IMR-90 (cell line): ENCODE results near the gene ELL3. TPM values are rescaled to one million over a fixed set of nuclear protein-coding genes. Genes with fewer than 3 reads are reported as not detected.

Source experiments
- ATAC-seq: fragments of 200-7000 bp; cut with Tn5 transposase; 2 replicates; pipeline ENCODE4 v1.9.1; 2020; ENCODE audit warnings: low read depth, mild to moderate bottlenecking, moderate library complexity
- BruUV-seq: library from RNA; stranded (reverse); fragments of 400-500 nt; replicated peaks from 2 replicates; lab custom pipeline; 2021; lab: Mats Ljungman, UMichigan
- CTCF ChIA-PET: fragments of 300-600 bp; formaldehyde crosslinking; extraction: SDS; loops from one replicate; lab custom pipeline; 2021; ENCODE audit warnings: antibody characterized with exemption; lab: Yijun Ruan, JAX
- POLR2A ChIA-PET: fragments of 300-600 bp; sonication (Branson Sonifier 250); formaldehyde crosslinking; loops from one replicate; lab custom pipeline; 2022; ENCODE audit warnings: antibody characterized with exemption; ENCODE audit not compliant: unreplicated experiment; lab: Charles Lee
- DNase-seq: peaks from one replicate; pipeline ENCODE4 v3.0.0; 2013
- H2AFZ ChIP-seq: replicated peaks from 2 replicates; pipeline ENCODE3; 2013; ENCODE audit warnings: low read length, mild to moderate bottlenecking; ENCODE audit not compliant: poor library complexity
- H2AK5ac ChIP-seq: 2 replicates; pipeline ENCODE4 v1.6.1; 2013; ENCODE audit warnings: low read depth, low read length, inconsistent platforms
- H2AK9ac ChIP-seq: replicated peaks from 2 replicates; pipeline ENCODE3; 2013; ENCODE audit warnings: mild to moderate bottlenecking, low read depth, low read length, moderate library complexity; ENCODE audit not compliant: poor library complexity
- H2BK120ac ChIP-seq: 2 replicates; pipeline ENCODE4 v1.6.1; 2013; ENCODE audit warnings: low read depth, low read length, inconsistent platforms
- H2BK15ac ChIP-seq: 3 replicates; pipeline ENCODE4 v1.6.1; 2013; ENCODE audit warnings: low read depth, low read length, inconsistent platforms
- H2BK20ac ChIP-seq: 2 replicates; pipeline ENCODE4 v1.6.1; 2013; ENCODE audit warnings: low read depth, mild to moderate bottlenecking, inconsistent platforms, low read length, moderate library complexity
- H2BK5ac ChIP-seq: 2 replicates; pipeline ENCODE4 v1.6.1; 2013; ENCODE audit warnings: mild to moderate bottlenecking, low read depth, low read length, inconsistent platforms; ENCODE audit not compliant: poor library complexity, severe bottlenecking
- H3K14ac ChIP-seq: replicated peaks from 2 replicates; pipeline ENCODE4 v1.6.1; 2013; ENCODE audit warnings: low read depth, low read length, inconsistent platforms
- H3K18ac ChIP-seq: 2 replicates; pipeline ENCODE4 v1.6.1; 2013; ENCODE audit warnings: low read depth, low read length, control low read depth
- H3K23ac ChIP-seq: 2 replicates; pipeline ENCODE4 v1.6.1; 2013; ENCODE audit warnings: low read depth, low read length, inconsistent platforms
- H3K27ac ChIP-seq: 2 replicates; pipeline ENCODE4 v1.5.1; 2013; ENCODE audit warnings: mild to moderate bottlenecking, control low read depth, low read length; ENCODE audit not compliant: insufficient read depth
- H3K27me3 ChIP-seq: 2 replicates; pipeline ENCODE4 v1.6.1; 2013; ENCODE audit warnings: low read length; ENCODE audit not compliant: control insufficient read depth, insufficient read depth
- H3K36me3 ChIP-seq: 2 replicates; pipeline ENCODE4 v1.6.1; 2013; ENCODE audit warnings: low read length, mixed read lengths; ENCODE audit not compliant: control insufficient read depth, insufficient read depth
- H3K4ac ChIP-seq: 2 replicates; pipeline ENCODE4 v1.6.1; 2013; ENCODE audit warnings: low read depth, low read length, inconsistent platforms
- H3K4me1 ChIP-seq: 2 replicates; pipeline ENCODE4 v1.6.1; 2013; ENCODE audit warnings: low read length, mixed read lengths; ENCODE audit not compliant: control insufficient read depth, insufficient read depth
- H3K4me2 ChIP-seq: 2 replicates; pipeline ENCODE4 v1.6.1; 2013; ENCODE audit warnings: low read depth, mild to moderate bottlenecking, control low read depth, low read length, moderate library complexity
- H3K4me3 ChIP-seq: 2 replicates; pipeline ENCODE4 v1.5.1; 2013; ENCODE audit warnings: low read depth, mild to moderate bottlenecking, control low read depth, low read length, moderate library complexity; ENCODE audit not compliant: insufficient read depth
- H3K56ac ChIP-seq: 2 replicates; pipeline ENCODE4 v1.6.1; 2013; ENCODE audit warnings: low read length, inconsistent platforms; ENCODE audit not compliant: insufficient read depth; ENCODE audit errors: extremely low read depth
- H3K79me1 ChIP-seq, 2 experiments: 2 replicates each; pipeline ENCODE4 v1.6.1; 2013; ENCODE audit warnings: low read length in 2 of 2, inconsistent platforms in 1 of 2, low read depth in 1 of 2
- H3K9ac ChIP-seq: 2 replicates; pipeline ENCODE4 v1.6.1; 2013; ENCODE audit warnings: low read depth, low read length, control low read depth
- H3K9me1 ChIP-seq: 2 replicates; pipeline ENCODE4 v1.6.1; 2013; ENCODE audit warnings: low read length, inconsistent platforms; ENCODE audit not compliant: insufficient read depth
- H3K9me3 ChIP-seq: 2 replicates; pipeline ENCODE4 v1.6.1; 2013; ENCODE audit warnings: low read length; ENCODE audit not compliant: control insufficient read depth, insufficient read depth
- H4K20me1 ChIP-seq: 2 replicates; pipeline ENCODE4 v1.6.1; 2013; ENCODE audit warnings: low read length, inconsistent platforms; ENCODE audit not compliant: insufficient read depth
- H4K5ac ChIP-seq: 2 replicates; pipeline ENCODE4 v1.6.1; 2013; ENCODE audit warnings: mild to moderate bottlenecking, low read depth, low read length, control low read depth
- H4K8ac ChIP-seq, 2 experiments: 2 replicates each; pipeline ENCODE4 v1.6.1; 2013; ENCODE audit warnings: low read depth in 2 of 2, low read length in 2 of 2, control low read depth in 1 of 2, inconsistent platforms in 1 of 2
- H4K91ac ChIP-seq: 2 replicates; pipeline ENCODE4 v1.6.1; 2013; ENCODE audit warnings: low read depth, low read length, inconsistent platforms; ENCODE audit not compliant: insufficient read depth
- BHLHE40 ChIP-seq: fragments of 150-350 bp; IDR thresholded peaks from 2 replicates; pipeline ENCODE4 v1.6.1; 2016; ENCODE audit warnings: mild to moderate bottlenecking, low read depth, low read length
- CEBPB ChIP-seq: IDR thresholded peaks from 2 replicates; pipeline ENCODE4 v1.6.1; 2012; ENCODE audit warnings: low read depth, low read length, improper control_type of control experiment
- CHD1 ChIP-seq: IDR thresholded peaks from 2 replicates; pipeline ENCODE4 v1.6.1; 2012; ENCODE audit warnings: low read depth, low read length, improper control_type of control experiment
- ELK1 ChIP-seq: fragments of 150-350 bp; IDR thresholded peaks from 2 replicates; pipeline ENCODE4 v1.6.1; 2016; ENCODE audit warnings: low read depth, mild to moderate bottlenecking, low read length, moderate library complexity, borderline replicate concordance
- FOS ChIP-seq: fragments of 150-350 bp; IDR thresholded peaks from 2 replicates; pipeline ENCODE4 v1.6.1; 2016; ENCODE audit warnings: low read depth, low read length
- MAZ ChIP-seq: IDR thresholded peaks from 2 replicates; pipeline ENCODE4 v1.6.1; 2012; ENCODE audit warnings: low read depth, mild to moderate bottlenecking, low read length, improper control_type of control experiment, moderate library complexity, borderline replicate concordance
- MXI1 ChIP-seq: IDR thresholded peaks from 2 replicates; pipeline ENCODE4 v1.6.1; 2012; ENCODE audit warnings: low read depth, mild to moderate bottlenecking, low read length, moderate library complexity, borderline replicate concordance
- POLR2A ChIP-seq: IDR thresholded peaks from 2 replicates; pipeline ENCODE4 v1.6.1; 2012; ENCODE audit warnings: mild to moderate bottlenecking, low read depth, low read length
- RAD21 ChIP-seq: IDR thresholded peaks from 2 replicates; pipeline ENCODE4 v1.6.1; 2012; ENCODE audit warnings: low read length, improper control_type of control experiment
- RFX5 ChIP-seq: IDR thresholded peaks from 2 replicates; pipeline ENCODE4 v1.8.0; 2012; ENCODE audit warnings: low read depth, mild to moderate bottlenecking, low read length, moderate library complexity
- USF2 ChIP-seq: fragments of 150-350 bp; IDR thresholded peaks from 2 replicates; pipeline ENCODE4 v1.6.1; 2017; ENCODE audit warnings: mild to moderate bottlenecking, antibody characterized with exemption, low read length, low read depth
- WGBS, 2 experiments: methylation state at CpG; one replicate each; pipeline versions ENCODE4 v1.1.5 to v1.1.7; 2013; ENCODE audit warnings: missing lambda C conversion rate in 2 of 2; ENCODE audit not compliant: insufficient read length in 1 of 2; ENCODE audit errors: extremely low coverage in 2 of 2; 5-methylcytosine and 5-hydroxymethylcytosine counted together
- dilution Hi-C: fragments of 300-500 bp; cut with HindIII; formaldehyde crosslinking; loops from one replicate; pipeline ENCODE4 v1.14.3; 2018; ENCODE audit warnings: low sequenced_read_pairs; ENCODE audit not compliant: unreplicated experiment
- in situ Hi-C: fragments of 300-500 bp; cut with MboI; formaldehyde crosslinking; loops from 3 replicates; pipeline ENCODE4 v1.14.3; 2019; ENCODE audit warnings: low sequenced_read_pairs, inconsistent platforms, mixed read lengths
- intact Hi-C: fragments of 100-400 bp; cut with micrococcal nuclease; formaldehyde crosslinking; loops from 2 replicates; pipeline ENCODE4 v1.10.0; 2022
- polyA plus RNA-seq, 3 experiments: library from polyadenylated mRNA; depleted of rRNA; stranded (reverse); fragments of >200 nt; gene quantifications; 2 replicates each; pipeline ENCODE4 v1.2.3, GENCODE V29; 2012; ENCODE audit warnings: low replicate concordance in 1 of 3
- total RNA-seq: library from RNA; depleted of rRNA; stranded (reverse); fragments of >200 nt; gene quantifications from 2 replicates; pipeline ENCODE4 v1.2.3, GENCODE V29; 2012
- TF ChIP-seq, protein P1 (sequence below): conservative IDR thresholded peaks from 2 replicates; pipeline ENCODE4 v1.5.1; 2012; ENCODE audit warnings: mild to moderate bottlenecking, low read depth, low read length, improper control_type of control experiment

Gene ELL3
- total and polyA plus RNA-seq, 2 of the 4 experiments (the other 2 are of a cell fraction): 1.2 to 1.6 TPM

- intact Hi-C loops: no loop called here
- peak within 1 kb of the TSS; percentile 95 for H3K27ac ChIP-seq
- POLR2A ChIA-PET: no interaction called here
Measured at GRCh38 chr15:43791993-43792760, 15.4 kb upstream of the ELL3 start, which contains the start of gene SERF2. SERF2 (plus strand) TSS chr15:43792320; CDS start chr15:43792377, 57 bp downstream.

More at GRCh38 chr15:43791993-43792760, 15.4 kb upstream of the ELL3 start, which contains the start of gene SERF2:
- Histone ChIP-seq H2AK9ac (peak within 1 kb of the TSS; percentile 100), H2BK120ac (peak within 1 kb of the TSS; percentile 83), H3K4ac (peak within 1 kb of the TSS; percentile 99), H4K8ac (peak within 1 kb of the TSS; percentile 86 to 98), H3K9ac (peak within 1 kb of the TSS; percentile 97), H3K18ac (peak within 1 kb of the TSS; percentile 69), H3K9me1 (peaks cover 31% of the 10 kb centered on the region), H3K23ac (peak within 1 kb of the TSS; percentile 97), H3K36me3 (peaks cover 36% of the 10 kb centered on the region), H3K4me2 (peak within 1 kb of the TSS; percentile 82), H3K79me1 (peaks cover 31 to 48% of the 10 kb centered on the region in 2 experiments), H3K4me3 (peak within 1 kb of the TSS; percentile 71), H2BK15ac (peak within 1 kb of the TSS; percentile 89), H3K4me1 (peaks cover 20% of the 10 kb centered on the region), H2BK5ac (peak within 1 kb of the TSS; percentile 82), H3K56ac (peak within 1 kb of the TSS; percentile 95), H3K14ac (peak within 1 kb of the TSS; percentile 99), H2AFZ (peak within 1 kb of the TSS; percentile 92), H4K5ac (peak within 1 kb of the TSS; percentile 81), H2AK5ac (peak within 1 kb of the TSS; percentile 97), H3K27me3 (no peaks in the 10 kb centered on the region), H3K9me3 (no peaks in the 10 kb centered on the region), H2BK20ac (peak within 1 kb of the TSS; percentile 49), H4K20me1 (peaks cover 41% of the 10 kb centered on the region), H4K91ac (peak within 1 kb of the TSS; percentile 98)
- in situ Hi-C loops (no loop called here), dilution Hi-C loops (no loop called here)
- WGBS, 2 experiments: 0% methylated on average over 9 of the region's 66 CpGs; no CpG with 5 or more reads in 1 of the 2 experiments
- CTCF ChIA-PET: interaction anchor here (1.0 kb wide), 1 partner anchor 15 kb away, joined by 3 read pairs; the partner anchor contains the start of gene ELL3
- TF ChIP-seq FOS: peak; percentile 9; the same call in 1 of the 2 replicates
- TF ChIP-seq MAZ: peak; percentile 90
- peak; percentile 25; the same call in 1 of the 2 replicates for TF ChIP-seq MXI1
- TF ChIP-seq POLR2A: peak; percentile 98
- no peak for TF ChIP-seq RFX5
- TF ChIP-seq RAD21: no peak
- TF ChIP-seq, protein P1, sequence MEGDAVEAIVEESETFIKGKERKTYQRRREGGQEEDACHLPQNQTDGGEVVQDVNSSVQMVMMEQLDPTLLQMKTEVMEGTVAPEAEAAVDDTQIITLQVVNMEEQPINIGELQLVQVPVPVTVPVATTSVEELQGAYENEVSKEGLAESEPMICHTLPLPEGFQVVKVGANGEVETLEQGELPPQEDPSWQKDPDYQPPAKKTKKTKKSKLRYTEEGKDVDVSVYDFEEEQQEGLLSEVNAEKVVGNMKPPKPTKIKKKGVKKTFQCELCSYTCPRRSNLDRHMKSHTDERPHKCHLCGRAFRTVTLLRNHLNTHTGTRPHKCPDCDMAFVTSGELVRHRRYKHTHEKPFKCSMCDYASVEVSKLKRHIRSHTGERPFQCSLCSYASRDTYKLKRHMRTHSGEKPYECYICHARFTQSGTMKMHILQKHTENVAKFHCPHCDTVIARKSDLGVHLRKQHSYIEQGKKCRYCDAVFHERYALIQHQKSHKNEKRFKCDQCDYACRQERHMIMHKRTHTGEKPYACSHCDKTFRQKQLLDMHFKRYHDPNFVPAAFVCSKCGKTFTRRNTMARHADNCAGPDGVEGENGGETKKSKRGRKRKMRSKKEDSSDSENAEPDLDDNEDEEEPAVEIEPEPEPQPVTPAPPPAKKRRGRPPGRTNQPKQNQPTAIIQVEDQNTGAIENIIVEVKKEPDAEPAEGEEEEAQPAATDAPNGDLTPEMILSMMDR: no peak
- peak; percentile 93 for TF ChIP-seq BHLHE40
- TF ChIP-seq USF2: peak; percentile 99
- TF ChIP-seq CHD1: peak; percentile 81; the same call in 1 of the 2 replicates
- no peak for TF ChIP-seq ELK1
- no peak for TF ChIP-seq CEBPB
- TSS peak; percentile 65 for BruUV-seq
- peak; percentile 97 for ATAC-seq
- peak; percentile 99 for DNase-seq
